GM23338 (cell line): ENCODE measurements around the gene CARNS1. TPM values are rescaled to one million over a fixed set of nuclear protein-coding genes. Genes with fewer than 3 reads are reported as not detected.

Experiments
- ATAC-seq: fragments of 200-7000 bp; cut with Tn5 transposase; 3 replicates; pipeline ENCODE4 v1.9.1; 2020
- DNase-seq: peaks from one replicate; pipeline ENCODE4 v3.0.0-alpha.2; 2015; ENCODE audit warnings: low spot score
- H2AFZ ChIP-seq: fragments of 200-600 bp; sonication (generic); 2 replicates; pipeline ENCODE4 v1.8.0; 2016; ENCODE audit warnings: antibody characterized with exemption, mild to moderate bottlenecking, moderate library complexity
- H3F3A ChIP-seq: fragments of 200-600 bp; sonication (generic); replicated peaks from 2 replicates; pipeline ENCODE4 v1.8.0; 2017; ENCODE audit warnings: antibody characterized with exemption, mixed run types, low read depth
- H3K27ac ChIP-seq: fragments of 200-600 bp; sonication (generic); 2 replicates; pipeline ENCODE4 v1.6.1; 2016; ENCODE audit warnings: low read depth
- H3K27me3 ChIP-seq: fragments of 200-600 bp; sonication (generic); 2 replicates; pipeline ENCODE4 v1.8.0; 2016; ENCODE audit warnings: mild to moderate bottlenecking, mixed run types, moderate library complexity; ENCODE audit not compliant: insufficient read depth
- H3K36me3 ChIP-seq: fragments of 200-600 bp; sonication (generic); 2 replicates; pipeline ENCODE4 v1.8.0; 2016; ENCODE audit warnings: mild to moderate bottlenecking; ENCODE audit not compliant: insufficient read depth
- H3K4me1 ChIP-seq: fragments of 200-600 bp; sonication (generic); 2 replicates; pipeline ENCODE4 v1.8.0; 2016; ENCODE audit warnings: mild to moderate bottlenecking, moderate library complexity; ENCODE audit not compliant: insufficient read depth
- H3K4me2 ChIP-seq: fragments of 200-600 bp; sonication (generic); 2 replicates; pipeline ENCODE4 v1.7.1; 2017; ENCODE audit warnings: mixed run types
- H3K4me3 ChIP-seq: fragments of 200-600 bp; sonication (generic); 2 replicates; pipeline ENCODE4 v1.6.1; 2016; ENCODE audit warnings: mixed run types
- H3K79me2 ChIP-seq: fragments of 200-600 bp; sonication (generic); replicated peaks from 2 replicates; pipeline ENCODE4 v1.8.0; 2017; ENCODE audit warnings: mild to moderate bottlenecking; ENCODE audit not compliant: insufficient read depth
- H3K9me2 ChIP-seq: fragments of 200-600 bp; sonication (generic); 2 replicates; pipeline ENCODE4 v1.8.0; 2017; ENCODE audit not compliant: insufficient read depth
- H4K20me1 ChIP-seq: fragments of 200-600 bp; sonication (generic); replicated peaks from 2 replicates; pipeline ENCODE4 v1.8.0; 2017; ENCODE audit warnings: mild to moderate bottlenecking; ENCODE audit not compliant: insufficient read depth
- H3K27ac Mint-ChIP-seq: 2 replicates; pipeline ENCODE4 v1.8.0; 2020; ENCODE audit warnings: inconsistent platforms, mild to moderate bottlenecking, moderate library complexity, mixed read lengths
- H3K27me3 Mint-ChIP-seq: 3 replicates; pipeline ENCODE4 v1.8.0; 2022; ENCODE audit warnings: low read depth, mild to moderate bottlenecking, moderate library complexity, mixed read lengths, inconsistent platforms; ENCODE audit not compliant: insufficient read depth, poor library complexity
- H3K36me3 Mint-ChIP-seq: 3 replicates; pipeline ENCODE4 v1.8.0; 2021; ENCODE audit warnings: low read depth, mild to moderate bottlenecking, inconsistent platforms, moderate library complexity, mixed read lengths
- H3K4me1 Mint-ChIP-seq: 3 replicates; pipeline ENCODE4 v1.8.0; 2020; ENCODE audit warnings: mild to moderate bottlenecking, inconsistent platforms, mixed read lengths
- H3K4me3 Mint-ChIP-seq: 3 replicates; pipeline ENCODE4 v1.8.0; 2021; ENCODE audit warnings: moderate library complexity, mild to moderate bottlenecking, inconsistent platforms, mixed read lengths
- H3K9me3 Mint-ChIP-seq: 3 replicates; pipeline ENCODE4 v1.8.0; 2020; ENCODE audit warnings: moderate library complexity, mild to moderate bottlenecking, inconsistent platforms, mixed read lengths
- EZH2phosphoT487 ChIP-seq: fragments of 200-600 bp; sonication (generic); IDR thresholded peaks from one replicate; pipeline ENCODE4 v1.8.1; 2018; ENCODE audit warnings: antibody characterized with exemption; ENCODE audit not compliant: unreplicated experiment
- JUNB ChIP-seq: IDR thresholded peaks from one replicate; pipeline ENCODE4 v1.6.1; 2016; ENCODE audit warnings: antibody characterized with exemption; ENCODE audit not compliant: unreplicated experiment
- NANOG ChIP-seq: IDR thresholded peaks from 2 replicates; pipeline ENCODE4 v1.6.1; 2016; ENCODE audit warnings: antibody characterized with exemption, borderline replicate concordance
- POLR2AphosphoS5 ChIP-seq: IDR thresholded peaks from 2 replicates; pipeline ENCODE4 v1.6.1; 2016; ENCODE audit warnings: antibody characterized with exemption, low read depth
- polyA plus RNA-seq: library from polyadenylated mRNA; unstranded; fragments of >200 nt; fragmentation: Nextera tagmentation; extraction: Ambion mirVana; gene quantifications from 2 replicates; pipeline ENCODE4 v1.2.1, GENCODE V29; 2016
- total RNA-seq: library from RNA; depleted of rRNA; stranded (reverse); fragments of >200 nt; shearing (Covaris generic); gene quantifications from 2 replicates; pipeline ENCODE4 v1.2.3, GENCODE V29; 2014
- TF ChIP-seq, protein P1 (sequence below): fragments of 250-450 bp; sonication (Bioruptor Pico); IDR thresholded peaks from 2 replicates; pipeline ENCODE4 v1.5.0; 2020; ENCODE audit warnings: mild to moderate bottlenecking, moderate library complexity
- TF ChIP-seq, protein P2 (sequence below), 2 experiments: fragments of 200-600 bp in 1 of 2; sonication (generic) in 1 of 2; conservative IDR thresholded peaks; 2 replicates each; pipeline versions ENCODE4 v1.5.1 to v1.6.1; 2016 to 2017; ENCODE audit warnings: antibody characterized with exemption in 2 of 2, low read depth in 2 of 2, mild to moderate bottlenecking in 2 of 2, moderate library complexity in 1 of 2
- TF ChIP-seq, protein P3 (sequence below): IDR thresholded peaks from 2 replicates; pipeline ENCODE4 v1.6.1; 2016; ENCODE audit warnings: antibody characterized with exemption

Gene CARNS1
- total and polyA plus RNA-seq, 2 experiments from 2014 or later = 0.52 to 0.76 TPM

DNA sequence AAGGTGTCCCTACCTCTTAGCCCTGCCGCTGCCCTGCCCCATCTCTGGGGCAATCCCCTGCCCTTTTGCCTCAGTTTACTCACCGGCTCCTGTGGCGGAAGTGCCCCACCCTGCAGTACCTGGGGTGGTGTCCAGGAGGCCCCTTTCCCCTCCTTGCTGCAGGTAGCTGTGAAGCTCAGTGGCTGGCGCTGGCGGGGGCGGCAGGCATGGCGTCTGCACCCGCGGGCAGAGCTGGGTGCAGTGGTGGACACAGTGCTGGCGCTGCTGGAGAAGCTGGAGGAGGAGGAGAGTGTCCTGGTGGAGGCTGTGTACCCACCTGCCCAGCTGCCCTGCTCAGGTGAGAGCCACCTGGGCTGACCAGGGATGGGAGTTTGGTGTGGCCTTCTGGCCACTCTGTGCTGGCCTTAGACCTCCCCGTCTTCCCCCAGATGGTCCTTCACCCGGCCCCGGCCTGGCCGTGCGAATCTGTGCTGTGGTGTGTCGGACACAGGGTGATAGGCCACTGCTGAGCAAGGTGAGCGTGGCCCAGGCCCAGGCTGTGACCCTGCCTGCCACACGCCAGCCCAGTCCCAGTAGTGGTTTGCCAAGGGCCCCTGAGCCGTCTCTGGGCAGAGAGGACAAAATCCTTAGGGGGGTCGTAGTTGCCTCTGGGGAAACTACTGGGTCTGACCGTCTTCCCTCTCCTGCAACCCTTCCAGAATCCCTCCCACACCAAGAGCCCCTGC is 4.0 kb downstream of the CARNS1 start (continued):
- TF ChIP-seq, protein P1, sequence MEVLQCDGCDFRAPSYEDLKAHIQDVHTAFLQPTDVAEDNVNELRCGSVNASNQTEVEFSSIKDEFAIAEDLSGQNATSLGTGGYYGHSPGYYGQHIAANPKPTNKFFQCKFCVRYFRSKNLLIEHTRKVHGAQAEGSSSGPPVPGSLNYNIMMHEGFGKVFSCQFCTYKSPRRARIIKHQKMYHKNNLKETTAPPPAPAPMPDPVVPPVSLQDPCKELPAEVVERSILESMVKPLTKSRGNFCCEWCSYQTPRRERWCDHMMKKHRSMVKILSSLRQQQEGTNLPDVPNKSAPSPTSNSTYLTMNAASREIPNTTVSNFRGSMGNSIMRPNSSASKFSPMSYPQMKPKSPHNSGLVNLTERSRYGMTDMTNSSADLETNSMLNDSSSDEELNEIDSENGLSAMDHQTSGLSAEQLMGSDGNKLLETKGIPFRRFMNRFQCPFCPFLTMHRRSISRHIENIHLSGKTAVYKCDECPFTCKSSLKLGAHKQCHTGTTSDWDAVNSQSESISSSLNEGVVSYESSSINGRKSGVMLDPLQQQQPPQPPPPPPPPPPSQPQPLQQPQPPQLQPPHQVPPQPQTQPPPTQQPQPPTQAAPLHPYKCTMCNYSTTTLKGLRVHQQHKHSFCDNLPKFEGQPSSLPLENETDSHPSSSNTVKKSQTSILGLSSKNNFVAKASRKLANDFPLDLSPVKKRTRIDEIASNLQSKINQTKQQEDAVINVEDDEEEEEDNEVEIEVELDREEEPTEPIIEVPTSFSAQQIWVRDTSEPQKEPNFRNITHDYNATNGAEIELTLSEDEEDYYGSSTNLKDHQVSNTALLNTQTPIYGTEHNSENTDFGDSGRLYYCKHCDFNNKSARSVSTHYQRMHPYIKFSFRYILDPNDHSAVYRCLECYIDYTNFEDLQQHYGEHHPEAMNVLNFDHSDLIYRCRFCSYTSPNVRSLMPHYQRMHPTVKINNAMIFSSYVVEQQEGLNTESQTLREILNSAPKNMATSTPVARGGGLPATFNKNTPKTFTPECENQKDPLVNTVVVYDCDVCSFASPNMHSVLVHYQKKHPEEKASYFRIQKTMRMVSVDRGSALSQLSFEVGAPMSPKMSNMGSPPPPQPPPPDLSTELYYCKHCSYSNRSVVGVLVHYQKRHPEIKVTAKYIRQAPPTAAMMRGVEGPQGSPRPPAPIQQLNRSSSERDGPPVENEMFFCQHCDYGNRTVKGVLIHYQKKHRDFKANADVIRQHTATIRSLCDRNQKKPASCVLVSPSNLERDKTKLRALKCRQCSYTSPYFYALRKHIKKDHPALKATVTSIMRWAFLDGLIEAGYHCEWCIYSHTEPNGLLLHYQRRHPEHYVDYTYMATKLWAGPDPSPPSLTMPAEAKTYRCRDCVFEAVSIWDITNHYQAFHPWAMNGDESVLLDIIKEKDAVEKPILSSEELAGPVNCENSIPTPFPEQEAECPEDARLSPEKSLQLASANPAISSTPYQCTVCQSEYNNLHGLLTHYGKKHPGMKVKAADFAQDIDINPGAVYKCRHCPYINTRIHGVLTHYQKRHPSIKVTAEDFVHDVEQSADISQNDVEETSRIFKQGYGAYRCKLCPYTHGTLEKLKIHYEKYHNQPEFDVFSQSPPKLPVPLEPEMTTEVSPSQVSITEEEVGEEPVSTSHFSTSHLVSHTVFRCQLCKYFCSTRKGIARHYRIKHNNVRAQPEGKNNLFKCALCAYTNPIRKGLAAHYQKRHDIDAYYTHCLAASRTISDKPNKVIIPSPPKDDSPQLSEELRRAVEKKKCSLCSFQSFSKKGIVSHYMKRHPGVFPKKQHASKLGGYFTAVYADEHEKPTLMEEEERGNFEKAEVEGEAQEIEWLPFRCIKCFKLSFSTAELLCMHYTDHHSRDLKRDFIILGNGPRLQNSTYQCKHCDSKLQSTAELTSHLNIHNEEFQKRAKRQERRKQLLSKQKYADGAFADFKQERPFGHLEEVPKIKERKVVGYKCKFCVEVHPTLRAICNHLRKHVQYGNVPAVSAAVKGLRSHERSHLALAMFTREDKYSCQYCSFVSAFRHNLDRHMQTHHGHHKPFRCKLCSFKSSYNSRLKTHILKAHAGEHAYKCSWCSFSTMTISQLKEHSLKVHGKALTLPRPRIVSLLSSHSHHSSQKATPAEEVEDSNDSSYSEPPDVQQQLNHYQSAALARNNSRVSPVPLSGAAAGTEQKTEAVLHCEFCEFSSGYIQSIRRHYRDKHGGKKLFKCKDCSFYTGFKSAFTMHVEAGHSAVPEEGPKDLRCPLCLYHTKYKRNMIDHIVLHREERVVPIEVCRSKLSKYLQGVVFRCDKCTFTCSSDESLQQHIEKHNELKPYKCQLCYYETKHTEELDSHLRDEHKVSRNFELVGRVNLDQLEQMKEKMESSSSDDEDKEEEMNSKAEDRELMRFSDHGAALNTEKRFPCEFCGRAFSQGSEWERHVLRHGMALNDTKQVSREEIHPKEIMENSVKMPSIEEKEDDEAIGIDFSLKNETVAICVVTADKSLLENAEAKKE (CRISPR knock-in tag) = no peak
- no peak for TF ChIP-seq POLR2AphosphoS5
- no peak for TF ChIP-seq EZH2phosphoT487
- TF ChIP-seq, protein P2, sequence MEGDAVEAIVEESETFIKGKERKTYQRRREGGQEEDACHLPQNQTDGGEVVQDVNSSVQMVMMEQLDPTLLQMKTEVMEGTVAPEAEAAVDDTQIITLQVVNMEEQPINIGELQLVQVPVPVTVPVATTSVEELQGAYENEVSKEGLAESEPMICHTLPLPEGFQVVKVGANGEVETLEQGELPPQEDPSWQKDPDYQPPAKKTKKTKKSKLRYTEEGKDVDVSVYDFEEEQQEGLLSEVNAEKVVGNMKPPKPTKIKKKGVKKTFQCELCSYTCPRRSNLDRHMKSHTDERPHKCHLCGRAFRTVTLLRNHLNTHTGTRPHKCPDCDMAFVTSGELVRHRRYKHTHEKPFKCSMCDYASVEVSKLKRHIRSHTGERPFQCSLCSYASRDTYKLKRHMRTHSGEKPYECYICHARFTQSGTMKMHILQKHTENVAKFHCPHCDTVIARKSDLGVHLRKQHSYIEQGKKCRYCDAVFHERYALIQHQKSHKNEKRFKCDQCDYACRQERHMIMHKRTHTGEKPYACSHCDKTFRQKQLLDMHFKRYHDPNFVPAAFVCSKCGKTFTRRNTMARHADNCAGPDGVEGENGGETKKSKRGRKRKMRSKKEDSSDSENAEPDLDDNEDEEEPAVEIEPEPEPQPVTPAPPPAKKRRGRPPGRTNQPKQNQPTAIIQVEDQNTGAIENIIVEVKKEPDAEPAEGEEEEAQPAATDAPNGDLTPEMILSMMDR (conservative IDR thresholded peaks at IDR 0.05; ENCODE audit: low read depth in 2 of 2) = no peak
- no peak for TF ChIP-seq NANOG

DNA sequence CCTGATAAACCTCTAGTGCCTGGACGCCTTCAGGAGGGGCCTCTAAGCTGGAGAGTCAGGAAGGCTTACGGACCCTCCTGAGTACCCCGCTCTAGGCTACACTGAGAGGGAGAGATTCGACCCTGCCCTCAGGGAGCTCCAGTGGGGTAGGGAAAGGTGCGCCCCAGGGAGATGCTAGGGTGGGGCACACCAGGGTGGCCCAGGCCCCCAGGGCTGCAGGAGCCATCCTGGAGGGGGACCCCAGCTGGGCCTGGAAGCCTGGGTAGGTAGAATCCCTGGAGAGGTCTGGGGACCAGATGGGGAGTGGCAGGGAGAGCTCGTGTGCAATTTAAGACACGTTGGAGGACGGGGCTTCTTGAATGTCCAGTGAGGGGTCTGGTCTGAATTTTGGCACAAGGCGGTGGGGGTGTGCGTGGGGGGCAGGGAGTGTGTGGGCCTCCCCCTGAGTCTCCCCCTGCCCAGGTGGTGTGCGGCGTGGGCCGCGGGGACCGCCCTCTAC is 4.7 kb downstream of the CARNS1 start:
- peaks cover 21% of the 10 kb centered on the region for H3K27me3 Mint-ChIP-seq
- Histone ChIP-seq H3K9me2 (no peaks in the 10 kb centered on the region), H3K27me3 (0 out of 2 replicates have a peak, but pooled peaks cover 5% of the 10 kb centered on the region), H3K4me3 (peak overlapping the region; percentile 67), H3K36me3 (no peaks in the 10 kb centered on the region), H4K20me1 (no peaks in the 10 kb centered on the region), H2AFZ (no peak overlapping the region), H3K4me2 (peak overlapping the region; percentile 83), H3K27ac (no peak overlapping the region), H3K4me1 (peaks cover 15% of the 10 kb centered on the region; the same call in 1 of the 2 replicates), H3K79me2 (no peaks in the 10 kb centered on the region), H3F3A (no peaks in the 10 kb centered on the region)
- TF ChIP-seq POLR2AphosphoS5 (no peak), JUNB (no peak), EZH2phosphoT487 (no peak)
- TF ChIP-seq, protein P3, sequence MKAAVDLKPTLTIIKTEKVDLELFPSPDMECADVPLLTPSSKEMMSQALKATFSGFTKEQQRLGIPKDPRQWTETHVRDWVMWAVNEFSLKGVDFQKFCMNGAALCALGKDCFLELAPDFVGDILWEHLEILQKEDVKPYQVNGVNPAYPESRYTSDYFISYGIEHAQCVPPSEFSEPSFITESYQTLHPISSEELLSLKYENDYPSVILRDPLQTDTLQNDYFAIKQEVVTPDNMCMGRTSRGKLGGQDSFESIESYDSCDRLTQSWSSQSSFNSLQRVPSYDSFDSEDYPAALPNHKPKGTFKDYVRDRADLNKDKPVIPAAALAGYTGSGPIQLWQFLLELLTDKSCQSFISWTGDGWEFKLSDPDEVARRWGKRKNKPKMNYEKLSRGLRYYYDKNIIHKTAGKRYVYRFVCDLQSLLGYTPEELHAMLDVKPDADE = no peak
- no peak overlapping the region for H3K27ac Mint-ChIP-seq
- H3K4me1 Mint-ChIP-seq = peaks cover 19% of the 10 kb centered on the region
- DNase-seq (no peak), ATAC-seq (no peak)
- peak overlapping the region; percentile 69 for H3K4me3 Mint-ChIP-seq
- H3K36me3 Mint-ChIP-seq = no peaks in the 10 kb centered on the region
- no peaks in the 10 kb centered on the region; the same call in 2 of the 3 replicates for H3K9me3 Mint-ChIP-seq
